GM04503 (cell line): ENCODE data around the gene SLC9A4.

Experiments
- DNase-seq: peaks from one replicate; pipeline ENCODE4 v3.0.0-alpha.2; 2012; ENCODE audit warnings: low read depth

The SLC9A4 gene

DNA sequence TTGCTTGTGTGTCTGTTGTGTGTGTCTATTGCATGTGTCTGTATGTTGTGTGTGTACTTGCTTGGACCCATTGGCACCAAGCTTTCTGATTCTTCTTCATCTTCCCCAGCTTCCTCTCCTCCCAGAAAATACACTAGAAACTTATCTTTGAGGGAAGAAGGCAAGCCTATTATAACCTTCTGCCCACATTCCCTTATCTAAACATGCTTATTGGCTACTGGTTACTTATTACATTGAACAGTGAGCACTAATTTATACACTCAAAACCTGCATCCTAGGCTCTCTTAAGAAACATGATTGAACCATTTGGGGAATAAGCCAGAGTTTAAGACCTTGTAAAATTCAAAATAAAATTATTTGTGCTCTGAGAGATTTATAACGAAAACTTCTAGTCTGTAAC, 26.5 kb downstream of the SLC9A4 start:
- no peak for DNase-seq

GRCh38 chr2:102502576-102502975, 29.6 kb downstream of the SLC9A4 start:
- no peak for DNase-seq

DNA sequence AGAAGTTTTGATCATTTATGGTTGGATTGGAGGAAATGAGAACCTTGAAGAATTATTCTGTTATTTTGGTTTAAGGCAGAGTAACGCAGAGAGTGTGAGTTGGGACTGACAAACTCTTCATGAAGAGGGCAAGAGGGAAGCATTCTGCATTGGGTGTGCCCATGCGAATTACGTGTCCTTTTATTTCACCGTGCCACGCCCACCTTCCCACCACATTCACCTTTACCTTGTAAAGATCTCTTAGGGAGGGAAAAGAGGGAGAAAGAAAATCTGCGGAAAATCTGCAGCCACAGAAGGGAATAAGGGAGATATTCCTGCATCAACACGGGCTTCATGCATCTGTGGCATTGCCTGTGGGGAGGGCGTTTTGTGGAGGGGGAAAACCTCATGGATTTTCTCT, 31.8 kb downstream of the SLC9A4 start:
- DNase-seq = no peak

- no peak for DNase-seq
Measured at GRCh38 chr2:102505290-102505689, 32.3 kb downstream of the SLC9A4 start.

DNA sequence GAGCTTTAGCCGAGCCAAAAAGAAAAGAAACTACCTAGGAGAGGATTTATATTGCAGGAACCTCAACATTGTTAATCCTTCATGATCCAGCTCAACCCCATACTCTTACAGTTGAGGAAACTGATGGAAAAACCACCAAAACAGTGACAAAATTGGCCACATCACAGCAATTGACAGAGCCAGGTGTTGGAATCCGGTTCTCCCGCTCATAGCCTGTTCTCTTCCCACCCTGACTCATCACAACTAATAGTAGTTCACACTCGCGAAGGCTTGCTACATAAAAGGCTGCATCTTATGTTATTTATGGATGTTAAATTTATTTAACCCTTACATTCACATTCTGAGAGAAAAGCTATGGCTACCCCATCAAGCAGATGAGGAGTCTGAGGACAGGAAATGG, 33.7 kb downstream of the SLC9A4 start:
- DNase-seq = no peak

GRCh38 chr2:102508863-102509262, 35.8 kb downstream of the SLC9A4 start:
- no peak for DNase-seq

- DNase-seq = no peak
Measured at GRCh38 chr2:102509749-102510148, 36.7 kb downstream of the SLC9A4 start.

GRCh38 chr2:102510791-102511575, 38.0 kb downstream of the SLC9A4 start:
- no peak for DNase-seq

GRCh38 chr2:102512161-102512560, 39.1 kb downstream of the SLC9A4 start:
- DNase-seq = no peak

GRCh38 chr2:102513355-102513939, 40.4 kb downstream of the SLC9A4 start:
- DNase-seq = no peak

GRCh38 chr2:102514061-102514785, 41.2 kb downstream of the SLC9A4 start:
- DNase-seq = peak; percentile 27

GRCh38 chr2:102515851-102516250, 42.8 kb downstream of the SLC9A4 start:
- DNase-seq = no peak

- no peak for DNase-seq
Measured at GRCh38 chr2:102518170-102518569, 45.1 kb downstream of the SLC9A4 start.

DNA sequence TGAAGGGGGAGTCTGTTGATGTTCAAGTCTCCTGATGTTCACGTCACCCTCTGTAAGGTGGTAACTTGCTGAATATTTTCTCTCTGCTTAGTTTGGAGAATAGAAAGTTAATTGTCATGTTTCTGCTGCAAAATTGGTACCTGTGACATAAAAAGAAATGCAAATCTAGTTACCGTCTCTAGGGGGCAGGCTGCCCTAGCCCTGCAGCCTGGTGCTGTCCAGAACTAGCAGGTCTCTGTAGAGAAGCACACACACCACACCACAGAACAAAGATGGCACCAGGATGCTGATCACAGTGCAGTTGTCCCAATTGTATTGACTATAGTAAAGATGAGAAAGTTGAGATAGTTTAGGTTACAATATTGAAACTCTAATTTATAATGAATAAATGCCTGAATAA, 47.0 kb downstream of the SLC9A4 start:
- DNase-seq = no peak

DNA sequence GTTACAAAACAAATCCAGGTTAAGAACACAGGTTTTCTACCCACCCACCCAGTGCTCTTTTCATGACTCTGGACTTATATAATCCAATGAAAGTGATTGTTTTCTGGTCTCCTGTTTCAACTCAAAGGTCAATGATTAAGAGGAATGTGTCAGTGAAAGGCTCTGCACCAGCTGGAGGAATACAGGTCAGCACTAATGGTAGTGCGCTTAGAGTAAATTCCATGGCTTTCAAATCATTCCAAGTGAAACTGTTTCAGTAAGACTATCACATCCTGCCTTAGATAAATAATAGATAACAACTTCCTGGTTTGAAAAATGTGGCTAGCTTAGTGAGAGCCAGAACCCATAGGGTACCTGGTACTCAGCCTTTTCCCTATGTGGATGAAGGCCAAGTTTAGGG, 47.8 kb downstream of the SLC9A4 start:
- no peak for DNase-seq

DNA sequence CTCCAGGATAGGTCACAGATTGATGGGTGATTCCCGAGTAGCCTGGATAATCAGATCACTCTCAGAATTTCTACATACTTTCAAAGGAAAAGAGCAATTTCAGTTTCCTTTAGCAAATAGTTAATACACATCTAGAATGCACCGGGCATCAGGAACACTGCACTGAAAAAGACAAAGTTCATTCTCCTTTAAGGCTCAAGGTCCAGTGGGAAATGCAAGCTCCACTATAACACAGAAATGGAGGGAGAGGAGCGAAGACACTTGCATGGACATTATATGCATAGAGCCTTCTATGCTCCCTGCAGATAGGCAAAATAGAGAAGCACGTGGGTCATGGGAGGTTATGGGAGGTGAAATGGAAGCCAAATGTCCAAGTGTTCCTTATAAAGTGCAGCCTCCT, 49.1 kb downstream of the SLC9A4 start:
- DNase-seq = no peak

GRCh38 chr2:102522890-102523289, 49.9 kb downstream of the SLC9A4 start:
- DNase-seq = no peak

GRCh38 chr2:102523651-102524050, 50.6 kb downstream of the SLC9A4 start:
- no peak for DNase-seq

DNA sequence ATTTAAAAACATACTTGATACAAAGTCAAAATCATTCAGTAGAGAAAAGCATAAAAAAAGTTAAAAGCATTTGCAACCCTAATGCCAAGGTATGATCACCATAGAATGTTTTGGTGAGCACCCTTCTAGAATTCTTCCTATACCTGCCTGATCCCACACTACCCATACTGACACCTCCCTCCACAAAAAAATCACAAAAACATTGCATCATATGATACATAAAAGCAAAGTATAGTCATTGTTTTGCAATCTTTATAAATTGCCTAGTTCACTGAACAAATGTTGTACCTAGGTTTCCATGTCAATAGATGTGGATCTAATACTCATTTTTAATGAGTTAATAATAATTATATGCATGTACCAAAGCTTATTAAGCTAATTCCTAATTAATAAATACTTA, 54.1 kb downstream of the SLC9A4 start:
- DNase-seq = no peak

GRCh38 chr2:102538491-102538890, 65.5 kb downstream of the SLC9A4 start:
- DNase-seq = no peak

DNA sequence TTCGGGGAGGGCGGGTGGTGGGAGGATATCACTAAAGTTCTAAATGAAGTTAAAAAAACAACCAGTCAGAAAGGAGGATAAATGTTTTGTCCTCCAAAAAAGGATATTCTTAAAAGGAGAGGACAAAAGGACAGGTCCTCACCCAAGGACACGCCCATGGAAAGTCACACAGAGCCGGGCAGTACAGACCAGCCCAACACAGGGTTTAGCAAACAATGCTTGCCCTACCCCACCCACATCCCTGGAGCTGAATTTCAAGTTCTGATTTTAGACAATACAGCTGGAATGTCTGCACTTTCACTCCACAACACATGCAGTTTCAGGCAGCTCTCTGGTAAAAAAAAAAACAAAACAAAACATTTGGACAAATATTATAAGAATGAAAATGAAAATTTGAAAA, 67.9 kb downstream of the SLC9A4 start:
- no peak for DNase-seq

- DNase-seq = no peak
Measured at GRCh38 chr2:102544182-102544581, 71.2 kb downstream of the SLC9A4 start.

GRCh38 chr2:102547462-102547861, 74.4 kb downstream of the SLC9A4 start:
- no peak for DNase-seq
